Measurements from ENCODE around the gene TBP.

Gene TBP

GRCh38 chr6:170535004-170535403 is 19.2 kb upstream of the TBP start:
- DNase-seq (ENCODE audit: low read depth in 3 of 3) = no peak

- no peak for DNase-seq (ENCODE audit: low read depth in 3 of 3)
Observed at GRCh38 chr6:170536671-170537070, 17.5 kb upstream of the TBP start.

- DNase-seq (ENCODE audit: low read depth in 3 of 3) = no peak
Observed at GRCh38 chr6:170537329-170537728, 16.8 kb upstream of the TBP start.

GRCh38 chr6:170542031-170542719 is 12.0 kb upstream of the TBP start:
- no peak for DNase-seq (ENCODE audit: low read depth in 3 of 3)

- DNase-seq (ENCODE audit: low read depth in 3 of 3) = no peak
Observed at GRCh38 chr6:170545405-170545804, 8.8 kb upstream of the TBP start.

- peak; percentile 67 to 78 (median 76) for DNase-seq (ENCODE audit: low read depth in 3 of 3)
Observed at GRCh38 chr6:170552765-170553533, 1.2 kb upstream of the TBP start, which contains the start of gene PSMB1. PSMB1 (minus strand) TSS chr6:170553307; CDS start chr6:170553242, 65 bp downstream.

GRCh38 chr6:170553534-170554012 is 596 bp upstream of the TBP start:
- peak in 1 of 3 donors; percentile 27 for DNase-seq (ENCODE audit: low read depth in 3 of 3)

- no peak for DNase-seq (ENCODE audit: low read depth in 3 of 3)
Observed at GRCh38 chr6:170554796-170555137, 598 bp downstream of the TBP start.

GRCh38 chr6:170555305-170555704 is 1.1 kb downstream of the TBP start:
- no peak for DNase-seq (ENCODE audit: low read depth in 3 of 3)

GRCh38 chr6:170561555-170561954 is 7.4 kb downstream of the TBP start:
- DNase-seq (ENCODE audit: low read depth in 3 of 3) = no peak

- no peak for DNase-seq (ENCODE audit: low read depth in 3 of 3)
Observed at GRCh38 chr6:170564936-170565530, 10.9 kb downstream of the TBP start.

GRCh38 chr6:170572704-170573466 is 18.7 kb downstream of the TBP start:
- no peak for DNase-seq (ENCODE audit: low read depth in 3 of 3)

GRCh38 chr6:170575250-170575649 is 21.1 kb downstream of the TBP start:
- no peak for DNase-seq (ENCODE audit: low read depth in 3 of 3)

GRCh38 chr6:170578909-170579308 is 24.7 kb downstream of the TBP start:
- no peak for DNase-seq (ENCODE audit: low read depth in 3 of 3)

GRCh38 chr6:170583756-170584180 is 29.6 kb downstream of the TBP start:
- DNase-seq (ENCODE audit: low read depth in 3 of 3) = no peak

- DNase-seq (ENCODE audit: low read depth in 3 of 3) = peak; percentile 87 to 89 (median 88)
Observed at GRCh38 chr6:170584181-170584953, 30.2 kb downstream of the TBP start, which contains the start of gene PDCD2. PDCD2 (minus strand) TSS chr6:170584637; CDS start chr6:170584581, 56 bp downstream.

- DNase-seq (ENCODE audit: low read depth in 3 of 3) = no peak
Observed at GRCh38 chr6:170584954-170585498, 30.9 kb downstream of the TBP start.

- DNase-seq (ENCODE audit: low read depth in 3 of 3) = no peak
Observed at GRCh38 chr6:170590725-170591124, 36.6 kb downstream of the TBP start.

GRCh38 chr6:170596426-170596825 is 42.3 kb downstream of the TBP start:
- no peak for DNase-seq (ENCODE audit: low read depth in 3 of 3)

- no peak for DNase-seq (ENCODE audit: low read depth in 3 of 3)
Observed at GRCh38 chr6:170597278-170597677, 43.1 kb downstream of the TBP start.
